Measurements from ENCODE around the gene DTNBP1.

- TF ChIP-seq, protein P1, sequence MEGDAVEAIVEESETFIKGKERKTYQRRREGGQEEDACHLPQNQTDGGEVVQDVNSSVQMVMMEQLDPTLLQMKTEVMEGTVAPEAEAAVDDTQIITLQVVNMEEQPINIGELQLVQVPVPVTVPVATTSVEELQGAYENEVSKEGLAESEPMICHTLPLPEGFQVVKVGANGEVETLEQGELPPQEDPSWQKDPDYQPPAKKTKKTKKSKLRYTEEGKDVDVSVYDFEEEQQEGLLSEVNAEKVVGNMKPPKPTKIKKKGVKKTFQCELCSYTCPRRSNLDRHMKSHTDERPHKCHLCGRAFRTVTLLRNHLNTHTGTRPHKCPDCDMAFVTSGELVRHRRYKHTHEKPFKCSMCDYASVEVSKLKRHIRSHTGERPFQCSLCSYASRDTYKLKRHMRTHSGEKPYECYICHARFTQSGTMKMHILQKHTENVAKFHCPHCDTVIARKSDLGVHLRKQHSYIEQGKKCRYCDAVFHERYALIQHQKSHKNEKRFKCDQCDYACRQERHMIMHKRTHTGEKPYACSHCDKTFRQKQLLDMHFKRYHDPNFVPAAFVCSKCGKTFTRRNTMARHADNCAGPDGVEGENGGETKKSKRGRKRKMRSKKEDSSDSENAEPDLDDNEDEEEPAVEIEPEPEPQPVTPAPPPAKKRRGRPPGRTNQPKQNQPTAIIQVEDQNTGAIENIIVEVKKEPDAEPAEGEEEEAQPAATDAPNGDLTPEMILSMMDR (tag by site-specific recombination; IDR thresholded peaks at IDR 0.05) = no peak
- TF ChIP-seq RBAK (tag by site-specific recombination; IDR thresholded peaks at IDR 0.05) = no peak
- no peak for TF ChIP-seq SETDB1 (IDR thresholded peaks at IDR 0.05; ENCODE audit: insufficient read length, low read length)
- no peak for TF ChIP-seq ZNF311 (tag by site-specific recombination; IDR thresholded peaks at IDR 0.05; ENCODE audit: borderline replicate concordance)
- TF ChIP-seq TCF7L2 (IDR thresholded peaks at IDR 0.05; ENCODE audit: borderline replicate concordance, low read depth, low read length) = no peak
- no peak for TF ChIP-seq ZNF174 (tag by site-specific recombination; IDR thresholded peaks at IDR 0.05)
- no peak for TF ChIP-seq PATZ1 (tag by site-specific recombination; IDR thresholded peaks at IDR 0.05)
- TF ChIP-seq, protein P2, sequence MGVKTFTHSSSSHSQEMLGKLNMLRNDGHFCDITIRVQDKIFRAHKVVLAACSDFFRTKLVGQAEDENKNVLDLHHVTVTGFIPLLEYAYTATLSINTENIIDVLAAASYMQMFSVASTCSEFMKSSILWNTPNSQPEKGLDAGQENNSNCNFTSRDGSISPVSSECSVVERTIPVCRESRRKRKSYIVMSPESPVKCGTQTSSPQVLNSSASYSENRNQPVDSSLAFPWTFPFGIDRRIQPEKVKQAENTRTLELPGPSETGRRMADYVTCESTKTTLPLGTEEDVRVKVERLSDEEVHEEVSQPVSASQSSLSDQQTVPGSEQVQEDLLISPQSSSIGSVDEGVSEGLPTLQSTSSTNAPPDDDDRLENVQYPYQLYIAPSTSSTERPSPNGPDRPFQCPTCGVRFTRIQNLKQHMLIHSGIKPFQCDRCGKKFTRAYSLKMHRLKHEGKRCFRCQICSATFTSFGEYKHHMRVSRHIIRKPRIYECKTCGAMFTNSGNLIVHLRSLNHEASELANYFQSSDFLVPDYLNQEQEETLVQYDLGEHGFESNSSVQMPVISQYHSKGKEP (tag by site-specific recombination; IDR thresholded peaks at IDR 0.05) = no peak
- TF ChIP-seq ZFP3 (tag by site-specific recombination; IDR thresholded peaks at IDR 0.05; ENCODE audit: low read depth) = no peak
- TF ChIP-seq ZSCAN5A (tag by site-specific recombination; IDR thresholded peaks at IDR 0.05) = no peak
- TF ChIP-seq ZNF596 (tag by site-specific recombination; IDR thresholded peaks at IDR 0.05) = no peak
- TF ChIP-seq, protein P3, sequence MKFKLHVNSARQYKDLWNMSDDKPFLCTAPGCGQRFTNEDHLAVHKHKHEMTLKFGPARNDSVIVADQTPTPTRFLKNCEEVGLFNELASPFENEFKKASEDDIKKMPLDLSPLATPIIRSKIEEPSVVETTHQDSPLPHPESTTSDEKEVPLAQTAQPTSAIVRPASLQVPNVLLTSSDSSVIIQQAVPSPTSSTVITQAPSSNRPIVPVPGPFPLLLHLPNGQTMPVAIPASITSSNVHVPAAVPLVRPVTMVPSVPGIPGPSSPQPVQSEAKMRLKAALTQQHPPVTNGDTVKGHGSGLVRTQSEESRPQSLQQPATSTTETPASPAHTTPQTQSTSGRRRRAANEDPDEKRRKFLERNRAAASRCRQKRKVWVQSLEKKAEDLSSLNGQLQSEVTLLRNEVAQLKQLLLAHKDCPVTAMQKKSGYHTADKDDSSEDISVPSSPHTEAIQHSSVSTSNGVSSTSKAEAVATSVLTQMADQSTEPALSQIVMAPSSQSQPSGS (tag by site-specific recombination; IDR thresholded peaks at IDR 0.05; ENCODE audit: low read depth) = no peak
Observed at GRCh38 chr6:15661853-15662325, 939 bp downstream of the DTNBP1 start.

Data from HEK293 (cell line).